IPS DF 4.7 (cell line): ENCODE data around the gene HBZ.
"Not testable (repeated sequence)": the region's sequence is repeated elsewhere in the genome, so short reads cannot be mapped to it uniquely, and the experiment has no call there.

ENCODE experiments used
- DNase-seq: peaks from one replicate; pipeline ENCODE4 v3.0.0-alpha.2; 2013; ENCODE audit warnings: low spot score; ENCODE audit errors: extremely low read depth

Gene HBZ

DNA sequence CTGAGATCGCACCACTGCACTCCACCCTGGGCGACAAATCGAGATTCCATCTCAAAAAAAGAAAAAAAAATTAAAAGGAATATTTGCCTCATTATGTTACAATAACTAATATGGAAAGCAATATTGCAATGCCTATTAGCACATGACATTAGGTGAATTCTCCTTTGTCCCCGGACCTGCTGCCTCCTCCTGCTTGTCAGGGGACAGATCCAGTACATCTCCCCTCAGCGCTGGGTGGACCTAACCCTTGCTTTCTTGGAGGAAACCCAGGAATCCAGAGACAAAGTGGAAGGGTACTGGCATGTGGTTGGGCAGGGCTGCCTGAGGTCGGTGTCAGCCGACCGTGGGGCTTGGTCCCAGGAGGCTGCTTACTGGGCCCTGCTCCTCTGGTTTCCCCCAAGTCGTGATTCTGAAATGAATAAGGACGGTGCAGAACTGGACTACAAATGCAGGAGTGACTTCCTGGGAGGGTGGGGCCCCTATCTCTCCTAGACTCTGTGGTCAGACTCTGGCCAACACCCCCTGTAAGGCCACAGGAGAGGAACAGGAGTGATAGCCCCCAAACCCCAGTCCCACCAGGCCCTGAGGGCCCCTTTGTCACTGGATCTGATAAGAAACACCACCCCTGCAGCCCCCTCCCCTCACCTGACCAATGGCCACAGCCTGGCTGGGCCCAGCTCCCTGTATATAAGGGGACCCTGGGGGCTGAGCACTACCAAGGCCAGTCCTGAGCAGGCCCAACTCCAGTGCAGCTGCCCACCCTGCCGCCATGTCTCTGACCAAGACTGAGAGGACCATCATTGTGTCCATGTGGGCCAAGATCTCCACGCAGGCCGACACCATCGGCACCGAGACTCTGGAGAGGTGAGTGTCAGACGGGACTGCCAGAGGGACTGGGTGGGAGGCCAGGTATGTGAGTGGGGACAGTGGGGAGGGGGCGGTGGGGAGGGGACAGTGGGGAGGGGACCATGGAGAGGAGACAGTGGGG, at the start of gene HBZ:
Gene HBZ, plus strand, starts transcription at position 504 of the 988 bp plus-strand sequence. Its CDS starts 266 bp downstream, at position 770.
- no peak for DNase-seq

GRCh38 chr16:104355-104754, 48.1 kb upstream of the HBZ start:
- no peak for DNase-seq

DNA sequence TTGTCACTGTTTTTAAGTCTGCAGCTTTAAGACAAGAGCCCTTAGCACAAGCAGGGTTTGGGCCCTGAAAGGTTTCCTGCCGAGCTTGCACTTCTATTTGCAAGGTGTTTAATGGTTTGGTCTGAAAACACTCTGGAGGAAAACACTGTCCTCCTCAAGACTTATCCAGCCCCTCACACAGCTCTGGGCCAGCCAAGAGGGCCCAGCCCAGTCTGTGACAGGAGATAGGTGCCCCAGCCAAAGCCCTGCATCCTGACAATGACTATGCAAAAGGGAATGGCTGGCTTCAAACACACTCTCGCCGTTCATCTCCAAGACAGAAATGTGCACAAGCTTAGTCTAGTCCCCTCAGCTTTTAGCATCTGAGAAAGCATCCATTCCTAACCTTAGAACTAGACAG, 47.5 kb upstream of the HBZ start:
- no peak for DNase-seq

DNA sequence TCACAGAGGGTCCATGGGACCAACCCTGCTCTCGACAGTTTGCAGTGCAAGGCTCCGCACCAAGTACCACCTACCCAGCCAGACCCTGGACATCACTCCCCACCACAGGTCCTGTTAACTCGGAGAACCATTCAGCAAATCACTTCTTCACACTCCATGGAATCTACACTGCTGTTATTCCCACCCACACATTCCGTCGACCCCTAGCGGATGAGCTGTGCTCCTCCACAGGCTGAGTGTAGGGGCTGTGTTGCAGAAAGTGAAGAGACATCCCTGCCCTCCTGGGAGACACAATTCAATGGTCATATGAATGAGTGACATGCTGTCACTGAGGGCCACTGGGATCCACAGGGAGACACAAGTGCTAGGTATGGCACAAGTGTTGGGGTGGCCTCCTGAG, 46.9 kb upstream of the HBZ start:
- no peak for DNase-seq

GRCh38 chr16:106623-107324, 45.7 kb upstream of the HBZ start:
- peak; percentile 44 for DNase-seq

- no peak for DNase-seq
Measured at GRCh38 chr16:112153-112840, 40.1 kb upstream of the HBZ start.

GRCh38 chr16:114327-114726, 38.1 kb upstream of the HBZ start:
- no peak for DNase-seq

DNA sequence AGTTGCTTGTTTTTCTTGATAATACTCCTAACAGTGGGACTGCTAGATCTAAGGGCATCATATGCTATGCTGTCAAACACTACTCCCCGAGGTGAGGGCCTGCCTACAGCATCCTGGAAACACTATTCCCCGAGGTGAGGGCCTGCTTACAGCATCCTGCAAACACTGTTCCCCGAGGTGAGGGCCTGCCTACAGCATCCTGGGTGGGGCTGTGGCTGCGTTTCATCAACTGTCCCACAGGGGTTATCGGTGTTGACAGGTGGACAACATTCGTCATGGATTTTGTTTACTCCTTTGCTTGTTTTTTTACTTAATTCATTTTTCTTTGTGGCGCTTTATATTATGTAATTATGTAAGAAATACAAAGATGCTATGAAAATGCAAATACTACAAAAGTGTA, 36.4 kb upstream of the HBZ start:
- no peak for DNase-seq

- DNase-seq = no peak
Measured at GRCh38 chr16:117379-118365, 34.8 kb upstream of the HBZ start.

DNA sequence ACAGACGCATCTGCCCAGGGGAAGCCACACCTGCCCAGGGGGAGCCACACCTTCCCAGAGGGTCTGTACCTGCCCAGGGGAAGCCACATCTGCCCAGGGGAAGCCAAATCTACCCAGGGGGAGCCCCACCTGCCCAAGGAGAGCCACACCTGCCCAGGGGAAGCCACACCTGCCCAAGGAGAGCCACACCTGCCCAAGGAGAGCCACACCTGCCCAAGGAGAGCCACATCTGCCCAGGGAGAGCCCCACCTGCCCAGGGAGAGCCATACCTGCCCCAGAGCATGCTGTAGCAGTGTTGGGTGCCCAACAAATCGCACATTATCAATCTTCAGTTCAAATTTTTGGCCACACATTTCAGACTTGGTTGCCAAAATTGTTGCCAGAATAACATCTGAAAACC, 33.6 kb upstream of the HBZ start:
- DNase-seq = no peak

GRCh38 chr16:119295-119694, 33.1 kb upstream of the HBZ start:
- DNase-seq = no peak

DNA sequence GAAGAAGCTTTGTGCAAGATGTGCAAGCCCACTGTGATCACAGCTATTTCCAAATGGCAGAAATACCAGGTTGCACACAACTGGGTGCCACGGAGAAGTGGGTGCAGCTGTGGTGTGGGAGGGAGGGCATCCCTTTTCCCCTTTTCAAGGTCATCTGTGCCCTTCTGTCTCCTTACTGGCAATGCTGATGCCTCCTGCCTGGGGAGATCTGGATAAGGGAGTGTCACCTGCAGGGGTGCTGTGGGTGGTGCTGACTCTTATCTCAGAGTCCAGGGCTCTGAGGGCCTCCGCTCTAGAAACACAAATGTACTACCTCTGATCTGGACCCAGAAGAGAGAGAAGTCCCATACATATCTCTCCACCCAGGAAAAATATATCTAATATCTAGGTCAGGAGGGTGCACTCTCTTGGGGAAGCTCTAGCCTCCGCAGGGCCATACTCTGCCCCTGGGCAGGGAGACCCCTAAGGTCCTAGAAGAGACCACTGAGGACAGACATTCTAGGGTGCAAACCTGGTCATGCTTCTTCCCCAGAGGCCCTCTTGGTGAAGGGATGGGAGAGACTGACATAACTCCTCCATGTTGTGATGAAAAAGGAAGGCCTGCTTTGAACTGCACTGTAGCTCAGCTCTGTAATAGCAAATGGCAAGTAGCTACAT, 32.5 kb upstream of the HBZ start:
- DNase-seq = no peak

DNA sequence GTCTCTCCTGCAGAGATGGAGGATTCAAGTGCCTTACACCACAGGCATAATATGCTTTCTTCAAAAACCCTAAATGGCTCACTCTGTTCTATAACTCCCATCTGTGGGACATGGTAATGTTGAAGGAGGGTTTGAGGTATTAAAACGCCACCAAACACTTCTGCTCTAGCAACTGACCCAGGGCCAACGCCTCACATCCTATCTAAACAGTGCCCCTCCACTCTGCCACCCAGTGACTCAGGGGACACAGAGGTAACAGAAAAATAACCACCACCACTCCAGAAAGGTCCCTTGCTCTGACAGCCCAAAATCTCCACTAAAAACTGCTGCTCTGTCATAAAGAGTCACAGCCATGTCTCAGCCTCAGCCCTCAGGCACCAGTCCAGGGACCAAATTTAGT, 31.7 kb upstream of the HBZ start:
- DNase-seq = no peak

DNA sequence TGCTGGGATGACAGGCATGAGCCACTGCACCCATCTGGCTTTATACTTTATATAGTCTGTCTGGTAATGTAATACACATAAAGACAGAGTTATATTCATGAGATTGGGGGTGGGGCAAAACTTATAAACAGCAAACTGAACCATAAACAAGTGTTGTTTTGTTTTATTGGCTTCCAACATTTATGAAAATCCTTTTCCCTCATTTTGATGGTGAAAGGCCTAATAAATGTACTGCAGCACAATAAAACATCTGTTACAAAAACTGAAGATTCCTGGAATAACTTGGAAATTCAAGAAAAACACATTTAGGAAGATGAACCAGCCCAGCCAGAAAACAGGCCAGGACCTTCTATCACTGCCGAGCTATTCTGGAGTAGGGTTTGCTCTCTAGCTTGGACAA, 30.1 kb upstream of the HBZ start:
- DNase-seq = no peak

- not testable (repeated sequence) for DNase-seq
Measured at GRCh38 chr16:123558-124350, 28.7 kb upstream of the HBZ start.

- no peak for DNase-seq
Measured at GRCh38 chr16:125011-125410, 27.4 kb upstream of the HBZ start.

GRCh38 chr16:129075-129474, 23.4 kb upstream of the HBZ start:
- DNase-seq = no peak

GRCh38 chr16:130533-131173, 21.8 kb upstream of the HBZ start:
- DNase-seq = no peak

DNA sequence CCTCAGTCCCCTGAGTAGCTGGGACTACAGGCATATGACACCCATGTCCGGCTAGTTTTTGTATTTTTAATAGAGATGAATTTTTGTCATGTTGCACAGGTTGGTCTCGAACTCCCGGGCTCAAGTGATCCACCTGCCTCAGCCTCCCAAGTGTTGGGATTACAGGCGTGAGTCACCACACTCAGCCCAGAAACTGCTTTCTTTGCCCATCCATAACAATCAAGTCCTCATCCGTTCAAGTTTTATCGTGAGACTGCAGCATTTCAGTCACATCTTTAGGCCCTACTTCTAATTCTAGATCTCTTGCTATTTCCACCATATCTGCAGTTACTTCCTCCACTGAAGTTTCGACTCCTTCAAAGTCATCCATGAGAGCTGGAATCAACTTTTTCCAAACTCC, 20.3 kb upstream of the HBZ start:
- DNase-seq = no peak
